Activated B cell treated with CpG ODN at 0.5 μM for 24 hours (primary cell): ENCODE results near the gene TFEB. TPM values are rescaled to one million over a fixed set of nuclear protein-coding genes. Genes with fewer than 3 reads are reported as not detected.

Experiments used
- ATAC-seq: fragments of 200-7000 bp; cut with Tn5 transposase; one replicate; pipeline ENCODE4 v1.10.0; 2021; ENCODE audit warnings: low read depth, mild to moderate bottlenecking, moderate library complexity
- CTCF ChIA-PET: fragments of 350-600 bp; sonication (Branson Sonifier 250); formaldehyde crosslinking; loops from one replicate; lab custom pipeline; 2021; ENCODE audit warnings: antibody characterized with exemption; lab: Charles Lee
- POLR2A ChIA-PET: fragments of 350-600 bp; sonication (Branson Sonifier 250); formaldehyde crosslinking; loops from one replicate; lab custom pipeline; 2021; ENCODE audit warnings: antibody characterized with exemption; lab: Charles Lee
- DNase-seq: peaks from one replicate; pipeline ENCODE4 v3.0.0; 2022
- H3K27ac Mint-ChIP-seq: one replicate; pipeline ENCODE4 v1.8.0; 2020; ENCODE audit warnings: mixed read lengths
- H3K27me3 Mint-ChIP-seq: one replicate; pipeline ENCODE4 v1.8.0; 2021; ENCODE audit warnings: mixed read lengths
- H3K36me3 Mint-ChIP-seq: one replicate; pipeline ENCODE4 v1.8.0; 2021; ENCODE audit warnings: low read depth, mixed read lengths
- H3K4me1 Mint-ChIP-seq: one replicate; pipeline ENCODE4 v1.8.0; 2021; ENCODE audit warnings: mixed read lengths
- H3K4me3 Mint-ChIP-seq: one replicate; pipeline ENCODE4 v1.8.0; 2020; ENCODE audit warnings: mild to moderate bottlenecking, mixed read lengths
- H3K9me3 Mint-ChIP-seq: one replicate; pipeline ENCODE4 v1.8.0; 2020; ENCODE audit warnings: mixed read lengths
- CTCF ChIP-seq: fragments of 200-600 bp; IDR thresholded peaks from one replicate; pipeline ENCODE4 v1.8.0; 2022; ENCODE audit warnings: antibody characterized with exemption, mild to moderate bottlenecking
- intact Hi-C: fragments of 100-400 bp; cut with micrococcal nuclease; formaldehyde crosslinking; loops from one replicate; pipeline ENCODE4 v1.15.1; 2024
- total RNA-seq: library from RNA; stranded (reverse); gene quantifications from 2 replicates; pipeline ENCODE4 v1.2.3, GENCODE V29; 2022

Gene TFEB
- 203 and 205 TPM in 2 replicates for total RNA-seq

GRCh38 chr6:41735427-41736185 lies at the start of gene TFEB:
Gene TFEB (minus strand): TSS chr6:41735608. CDS start chr6:41691213, 44,395 bp downstream.
- POLR2A ChIA-PET, result interaction anchor here (2.4 to 11.9 kb wide), 8 partner anchors 23 to 314 kb away, joined by 9 to 1669 read pairs (median 36); partner anchors contain the start of genes FOXP4, TAF8 and TOMM6
- intact Hi-C loops, result loop anchor here (1.0 to 2.0 kb wide), 7 partner anchors 29 to 663 kb away; partner anchors contain the start of genes MRPS10, NFYA, OARD1 and PRICKLE4
- H3K36me3 Mint-ChIP-seq, result peaks cover 12% of the 10 kb centered on the region

GRCh38 chr6:41784581-41785171 lies 49.3 kb upstream of the TFEB start:
- H3K4me3 Mint-ChIP-seq, result peak overlapping the region; percentile 30
- no peak for DNase-seq
- no peak overlapping the region for H3K27ac Mint-ChIP-seq
- TF ChIP-seq CTCF, result no peak
- no peaks in the 10 kb centered on the region for H3K9me3 Mint-ChIP-seq
- no peaks in the 10 kb centered on the region for H3K27me3 Mint-ChIP-seq
- H3K4me1 Mint-ChIP-seq, result peaks cover 35% of the 10 kb centered on the region
- POLR2A ChIA-PET, result interaction anchor here (3.6 to 5.1 kb wide), 2 partner anchors 51 to 262 kb away, joined by 39 to 91 read pairs; partner anchors contain the start of genes TAF8 and TFEB
- H3K36me3 Mint-ChIP-seq, result peaks cover 20% of the 10 kb centered on the region
- intact Hi-C loops, result loop anchor here (5.0 to 10.0 kb wide), 4 partner anchors 237 to 1110 kb away; partner anchors contain the start of genes FOXP4, NFYA and OARD1
- CTCF ChIA-PET, result interaction anchor here (1.5 to 6.7 kb wide), 2 partner anchors 260 to 430 kb away, joined by 4 to 51 read pairs; no protein-coding TSS in a partner anchor
- no peak for ATAC-seq

More at GRCh38 chr6:41735427-41736185, at the start of gene TFEB:
- Mint-ChIP-seq H3K9me3 (no peaks in the 10 kb centered on the region), H3K27me3 (no peaks in the 10 kb centered on the region), H3K27ac (peak within 1 kb of the TSS; percentile 84), H3K4me3 (peak within 1 kb of the TSS; percentile 84), H3K4me1 (peaks cover 29% of the 10 kb centered on the region)
- DNase-seq, result peak; percentile 99
- peak; percentile 26 for TF ChIP-seq CTCF
- CTCF ChIA-PET, result interaction anchor here (0.7 to 4.7 kb wide), 7 partner anchors 12 to 156 kb away, joined by 3 to 196 read pairs (median 24); partner anchors contain the start of gene TOMM6
- ATAC-seq, result peak; percentile 41

- Mint-ChIP-seq H3K9me3 (no peaks in the 10 kb centered on the region), H3K36me3 (peaks cover 13% of the 10 kb centered on the region), H3K27me3 (no peaks in the 10 kb centered on the region), H3K4me1 (peaks cover 36% of the 10 kb centered on the region), H3K27ac (no peak overlapping the region), H3K4me3 (no peak overlapping the region)
- intact Hi-C loops, result loop anchor here (5.0 to 10.0 kb wide), 2 partner anchors 764 to 1112 kb away; a partner anchor contains a TSS
- CTCF ChIA-PET, result interaction anchor here (0.6 to 6.7 kb wide), 2 partner anchors 75 to 262 kb away, joined by 3 to 51 read pairs; no protein-coding TSS in a partner anchor
- POLR2A ChIA-PET, result no interaction called here
- no peak for TF ChIP-seq CTCF
- ATAC-seq (no peak), DNase-seq (no peak)
These were observed 47.8 kb upstream of the TFEB start for GRCh38 chr6:41783106-41783780.

- H3K4me3 Mint-ChIP-seq, result peak overlapping the region; percentile 72
- intact Hi-C loops, result loop anchor here (2.0 to 10.0 kb wide), 3 partner anchors 355 to 1113 kb away; a partner anchor contains a TSS
- ATAC-seq, result no peak
- peaks cover 7% of the 10 kb centered on the region for H3K36me3 Mint-ChIP-seq
- peaks cover 33% of the 10 kb centered on the region for H3K4me1 Mint-ChIP-seq
- H3K27me3 Mint-ChIP-seq, result no peaks in the 10 kb centered on the region
- POLR2A ChIA-PET, result interaction anchor here (0.7 kb wide), 1 partner anchor 75 kb away, joined by 3 read pairs; no protein-coding TSS in a partner anchor
- no peak for DNase-seq
- no peak for TF ChIP-seq CTCF
- no peaks in the 10 kb centered on the region for H3K9me3 Mint-ChIP-seq
- no peak overlapping the region for H3K27ac Mint-ChIP-seq
- CTCF ChIA-PET, result interaction anchor here (0.7 kb wide), 1 partner anchor 48 kb away, joined by 3 read pairs; no protein-coding TSS in a partner anchor
These were observed 45.9 kb upstream of the TFEB start for GRCh38 chr6:41781366-41781730.
